GM10266 (cell line): ENCODE measurements around the gene CCDC7.

Experiments used
- DNase-seq: peaks from one replicate; pipeline ENCODE4 v3.0.0; 2012; ENCODE audit errors: extremely low spot score
- CTCF ChIP-seq: IDR thresholded peaks from 2 replicates; pipeline ENCODE4 v1.5.1; 2012; ENCODE audit warnings: mild to moderate bottlenecking, low read depth; ENCODE audit not compliant: control insufficient read depth, insufficient read depth; ENCODE audit errors: missing control alignments

CCDC7 gene

GRCh38 chr10:32410569-32410968 lies 35.4 kb upstream of the CCDC7 start:
- no peak for DNase-seq
- no peak for TF ChIP-seq CTCF

DNA sequence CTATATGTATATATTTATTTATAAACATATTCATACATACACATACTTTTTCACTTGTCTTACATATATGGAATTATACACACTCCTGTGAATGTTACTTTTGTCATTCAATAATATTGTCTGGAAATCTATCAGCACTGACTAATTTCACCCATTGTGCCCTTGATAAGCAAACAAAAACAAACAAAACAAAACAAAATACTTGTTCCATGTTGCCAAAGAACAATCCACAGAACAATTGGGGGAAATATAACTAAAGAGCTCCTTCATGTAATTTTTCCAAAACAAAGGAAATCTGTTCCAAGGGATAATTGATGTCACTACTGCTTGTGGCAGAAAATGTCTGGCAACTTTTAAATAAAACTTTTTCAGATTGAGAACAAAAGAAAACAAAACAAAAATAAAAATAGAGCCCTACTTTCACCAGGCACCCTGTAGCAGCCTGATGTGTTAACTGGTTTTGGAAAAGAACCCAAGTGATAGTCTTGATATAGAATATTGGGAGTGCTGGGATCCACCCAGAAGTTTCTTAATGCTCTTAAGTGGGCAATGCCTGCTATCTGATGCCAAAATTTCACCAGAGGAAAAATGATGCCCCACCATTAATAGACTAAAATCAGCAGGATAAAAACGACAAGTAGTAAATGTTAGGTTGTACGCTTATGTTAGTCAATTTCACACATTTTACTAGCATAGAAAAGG lies 34.0 kb upstream of the CCDC7 start:
- DNase-seq = no peak
- no peak for TF ChIP-seq CTCF

- DNase-seq = no peak
- TF ChIP-seq CTCF = no peak
These were observed 33.5 kb upstream of the CCDC7 start for GRCh38 chr10:32412499-32412853.

DNA sequence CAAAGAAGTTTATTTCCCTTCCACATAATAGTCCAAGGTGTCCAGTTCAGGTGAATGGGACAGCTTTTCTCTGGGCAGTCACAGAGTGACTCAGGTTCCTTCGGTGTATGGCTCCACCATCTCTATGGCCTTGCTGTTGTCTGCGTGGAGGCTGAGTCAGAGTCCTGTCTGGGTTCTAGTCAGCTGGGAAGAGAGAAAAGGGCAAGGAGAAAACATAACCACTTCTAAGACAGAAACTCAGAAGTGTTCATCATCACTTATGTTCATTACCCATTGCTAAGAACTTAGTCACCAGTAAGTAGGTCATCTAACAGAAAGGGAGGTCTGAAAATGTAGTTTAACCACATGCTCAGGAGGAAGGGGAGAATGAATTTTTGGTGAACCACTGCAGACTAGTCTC lies 32.4 kb upstream of the CCDC7 start:
- no peak for TF ChIP-seq CTCF
- DNase-seq = no peak

GRCh38 chr10:32415361-32415760 lies 30.6 kb upstream of the CCDC7 start:
- DNase-seq = no peak

GRCh38 chr10:32417911-32418547 lies 27.9 kb upstream of the CCDC7 start:
- DNase-seq = no peak
- no peak for TF ChIP-seq CTCF

More at GRCh38 chr10:32415361-32415760, 30.6 kb upstream of the CCDC7 start:
- no peak for TF ChIP-seq CTCF

DNA sequence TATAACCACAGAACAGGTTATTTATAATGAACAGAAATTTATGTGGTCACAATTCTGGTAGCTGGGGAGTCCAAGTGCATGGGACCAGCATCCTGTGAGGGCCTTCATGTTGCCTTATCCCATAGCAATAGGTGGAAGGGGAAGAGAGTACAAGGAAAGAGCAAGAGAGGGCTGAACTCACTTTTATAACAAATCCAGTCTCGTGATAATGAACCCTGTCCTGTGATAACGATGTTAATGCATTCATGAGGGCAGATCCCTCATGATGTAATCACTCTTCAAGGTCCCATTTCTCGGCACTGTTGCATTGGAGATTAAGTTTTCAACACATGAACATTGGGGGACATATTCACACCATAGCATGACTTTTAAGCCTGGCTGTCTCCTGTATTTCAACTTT lies 27.4 kb upstream of the CCDC7 start:
- TF ChIP-seq CTCF = no peak
- DNase-seq = no peak
